Inferior parietal cortex (tissue), 1 donor: ENCODE results near the gene FSD2.
"Not testable (repeated sequence)": the region's sequence is repeated elsewhere in the genome, so short reads cannot be mapped to it uniquely, and the experiment has no call there.

Source experiments
- DNase-seq: peaks from one replicate; pipeline ENCODE4 v3.0.0-alpha.2; 2016; ENCODE audit errors: extremely low spot score

The FSD2 gene

GRCh38 chr15:82830427-82831173 is 24.7 kb upstream of the FSD2 start:
- no peak for DNase-seq

DNA sequence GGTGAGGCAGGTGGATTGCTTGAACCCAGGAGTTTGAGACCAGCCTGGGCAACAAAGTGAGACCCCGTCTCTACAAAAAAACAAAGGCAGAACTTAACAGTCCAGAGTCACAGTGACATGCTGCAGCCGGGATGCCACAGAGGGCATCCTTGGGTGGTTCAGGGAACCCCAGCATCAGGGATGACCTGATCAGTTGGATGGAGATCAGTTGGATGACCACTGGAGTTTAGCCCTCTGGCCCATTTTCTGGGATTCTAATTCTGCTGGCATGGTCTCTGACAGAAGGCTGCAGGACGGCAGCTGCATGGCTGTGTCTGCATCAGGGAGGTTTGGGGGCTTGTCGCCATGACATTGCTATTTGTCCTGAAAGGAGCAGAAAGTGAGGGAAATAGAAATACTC is 23.4 kb upstream of the FSD2 start:
- no peak for DNase-seq

DNA sequence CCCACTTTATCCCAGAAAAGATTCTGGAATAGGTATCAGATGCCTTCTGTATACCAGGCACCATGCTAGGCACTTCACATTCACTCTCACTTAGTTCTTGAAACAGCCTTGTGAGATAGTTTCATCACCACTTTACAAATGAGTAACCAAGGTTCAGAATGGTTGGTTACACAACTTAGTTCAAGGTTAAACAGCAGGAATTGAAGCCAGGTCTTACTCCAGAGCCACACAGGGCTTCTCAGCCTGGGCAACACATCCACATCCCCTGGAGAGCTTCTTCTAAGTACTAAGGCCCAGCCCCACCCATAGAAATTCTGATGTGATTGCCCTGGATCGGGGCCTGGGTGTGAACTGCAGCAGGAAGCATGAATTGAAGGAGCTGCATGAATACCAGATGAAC is 22.2 kb upstream of the FSD2 start:
- no peak for DNase-seq

- DNase-seq, result no peak
These were observed 17.2 kb upstream of the FSD2 start for GRCh38 chr15:82823049-82823448.

GRCh38 chr15:82821851-82822250 is 16.0 kb upstream of the FSD2 start:
- not testable (repeated sequence) for DNase-seq

DNA sequence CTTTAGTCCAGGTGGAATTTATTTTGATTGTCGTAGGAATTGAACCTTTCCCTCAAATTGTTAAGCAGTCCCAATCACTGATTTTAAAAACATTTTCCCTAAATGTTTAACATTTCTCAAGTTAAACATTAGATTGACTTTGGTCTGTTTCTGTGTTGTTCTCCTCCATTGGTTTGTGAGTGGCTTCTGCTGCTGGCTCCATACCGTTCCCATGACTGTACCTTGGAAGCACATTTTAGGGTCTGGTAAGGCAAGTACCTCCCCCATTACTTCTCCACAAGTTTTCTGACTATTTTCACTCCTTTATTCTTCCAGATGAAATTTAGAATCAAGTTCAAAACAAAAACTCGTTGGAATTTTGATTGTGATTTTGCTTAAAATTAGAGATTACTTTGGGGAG is 15.5 kb upstream of the FSD2 start:
- DNase-seq, result not testable (repeated sequence)

DNA sequence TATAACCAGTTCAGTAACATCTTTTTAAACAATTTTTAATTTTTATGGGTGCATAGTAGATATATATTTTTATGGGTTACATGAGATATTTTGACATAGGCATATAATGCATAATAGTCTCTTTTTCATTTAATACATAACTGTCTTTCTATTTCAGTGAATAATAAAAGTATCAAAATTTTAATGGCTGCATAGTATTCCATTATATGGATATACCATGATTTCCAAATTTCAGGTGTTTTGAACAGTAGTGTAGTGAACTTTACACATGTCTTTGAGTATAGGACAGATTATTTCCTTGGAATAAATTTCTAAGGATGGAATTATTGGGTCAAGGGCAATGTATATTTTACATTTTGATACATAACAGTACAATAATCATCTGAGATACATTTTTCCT is 14.3 kb upstream of the FSD2 start:
- no peak for DNase-seq

GRCh38 chr15:82812994-82813393 is 7.1 kb upstream of the FSD2 start:
- DNase-seq, result no peak

DNA sequence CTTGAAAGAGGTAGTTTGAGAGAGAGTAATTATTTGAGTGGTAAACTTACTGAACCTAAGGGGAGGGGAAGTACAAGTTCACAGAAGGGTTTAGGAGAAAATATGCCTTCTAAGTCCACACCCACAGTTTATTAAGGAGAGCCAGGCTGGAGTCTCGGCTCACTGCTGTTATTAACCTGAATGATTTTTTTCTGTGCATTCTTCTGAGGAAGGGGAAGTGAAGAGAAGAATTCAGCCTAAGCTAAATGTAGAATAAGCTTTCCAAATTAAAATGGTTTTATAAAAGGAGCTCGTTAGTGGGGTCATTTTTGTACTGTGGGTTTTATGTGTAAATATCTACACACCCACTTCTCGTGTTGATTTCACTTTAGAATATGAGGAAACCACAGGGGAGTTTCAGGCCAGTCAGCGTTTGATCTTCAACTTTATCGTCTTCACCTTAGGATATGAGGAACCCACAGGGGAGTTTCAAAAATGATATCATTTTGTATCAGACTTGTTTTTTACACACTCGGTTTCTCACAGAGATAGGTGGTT is 5.1 kb upstream of the FSD2 start:
- DNase-seq, result no peak

GRCh38 chr15:82810061-82810889 is 4.4 kb upstream of the FSD2 start:
- DNase-seq, result peak; percentile 29

DNA sequence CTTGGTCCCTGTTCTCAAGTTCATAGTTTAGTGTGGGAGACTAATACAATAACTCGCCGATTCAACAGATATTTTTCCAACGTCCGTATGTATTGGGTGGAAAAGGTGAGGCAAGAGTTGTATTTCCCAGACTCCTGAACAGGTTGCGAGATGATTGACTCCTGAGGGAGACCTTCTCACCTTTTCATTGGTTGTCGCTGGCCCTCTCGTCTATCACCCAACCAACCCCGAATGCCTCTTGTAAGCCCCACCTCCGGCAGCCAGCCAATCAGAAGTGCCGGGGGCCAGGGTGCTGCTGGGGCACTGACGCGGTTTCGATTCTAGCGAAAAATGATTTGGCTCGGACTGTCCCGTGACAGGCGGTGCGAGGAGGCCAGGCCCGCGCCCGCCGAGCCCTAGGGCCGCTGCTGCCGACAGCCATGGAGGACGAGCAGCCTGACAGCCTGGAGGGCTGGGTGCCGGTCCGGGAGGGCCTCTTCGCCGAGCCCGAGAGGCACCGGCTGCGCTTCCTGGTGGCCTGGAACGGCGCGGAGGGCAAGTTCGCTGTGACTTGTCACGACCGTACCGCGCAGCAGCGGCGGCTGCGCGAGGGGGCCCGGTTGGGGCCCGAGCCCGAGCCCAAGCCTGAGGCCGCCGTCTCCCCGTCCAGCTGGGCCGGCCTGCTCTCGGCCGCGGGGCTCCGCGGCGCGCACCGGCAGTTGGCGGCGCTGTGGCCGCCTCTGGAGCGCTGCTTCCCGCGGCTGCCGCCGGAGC is 3.6 kb upstream of the FSD2 start, which contains the start of gene WHAMM:
TSS of gene WHAMM (plus strand) at position 321 of the 753 bp plus-strand sequence. CDS start at position 420, 99 bp downstream.
- peak; percentile 99 for DNase-seq

- no peak for DNase-seq
These were observed 2.8 kb upstream of the FSD2 start for GRCh38 chr15:82808634-82809041.

DNA sequence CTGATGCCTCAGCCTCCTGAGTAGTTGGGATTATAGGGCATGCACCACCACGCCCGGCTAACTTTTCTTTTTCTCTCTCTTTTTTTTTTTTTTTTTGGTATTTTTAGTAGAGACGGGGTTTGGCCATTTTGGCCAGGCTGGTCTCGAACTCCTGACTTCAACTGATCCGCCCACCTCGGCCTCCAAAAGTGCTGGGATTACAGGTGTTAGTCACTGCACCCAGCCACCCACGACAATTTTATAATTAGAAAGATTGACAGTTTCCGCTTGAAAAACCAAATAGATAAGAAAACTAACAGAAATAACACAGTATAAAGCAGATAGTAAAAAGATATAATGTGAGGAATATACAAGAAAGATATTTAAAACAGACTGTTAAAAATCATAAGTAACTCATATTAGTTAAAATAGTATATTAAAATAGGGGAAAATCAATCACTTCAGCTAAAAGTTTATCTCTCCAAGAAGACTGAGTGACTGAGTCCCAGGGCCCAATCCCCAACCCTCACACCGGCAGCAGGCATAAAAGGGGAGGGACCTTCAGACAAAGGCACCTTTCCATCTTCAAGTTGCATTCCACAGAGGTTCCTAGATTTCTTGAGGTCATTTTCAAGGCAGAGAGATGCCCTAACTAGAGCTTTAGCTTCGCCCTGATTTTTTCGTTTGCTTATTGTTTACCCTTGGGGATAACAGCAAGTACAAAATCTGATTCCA is 2.2 kb upstream of the FSD2 start:
- DNase-seq, result no peak

DNA sequence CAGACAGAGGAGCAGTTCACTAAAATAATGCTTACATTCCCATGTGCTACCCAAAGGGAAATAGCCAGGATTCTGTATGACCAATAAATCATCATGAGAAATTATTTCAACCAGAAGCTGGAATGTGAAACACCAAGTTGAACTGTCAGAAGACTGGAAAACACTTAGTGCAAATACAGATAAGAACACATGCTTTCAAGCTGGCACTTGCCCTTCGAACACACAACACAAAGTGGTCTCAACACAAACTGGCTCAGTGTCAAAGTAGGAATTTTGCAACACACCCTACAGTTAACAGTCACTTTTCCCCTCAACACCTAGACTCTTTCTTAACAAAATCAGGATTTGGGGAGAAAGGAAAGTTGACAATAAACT is 1.3 kb downstream of the FSD2 start:
- no peak for DNase-seq

- DNase-seq, result no peak
These were observed 1.9 kb downstream of the FSD2 start for GRCh38 chr15:82803793-82804574.

DNA sequence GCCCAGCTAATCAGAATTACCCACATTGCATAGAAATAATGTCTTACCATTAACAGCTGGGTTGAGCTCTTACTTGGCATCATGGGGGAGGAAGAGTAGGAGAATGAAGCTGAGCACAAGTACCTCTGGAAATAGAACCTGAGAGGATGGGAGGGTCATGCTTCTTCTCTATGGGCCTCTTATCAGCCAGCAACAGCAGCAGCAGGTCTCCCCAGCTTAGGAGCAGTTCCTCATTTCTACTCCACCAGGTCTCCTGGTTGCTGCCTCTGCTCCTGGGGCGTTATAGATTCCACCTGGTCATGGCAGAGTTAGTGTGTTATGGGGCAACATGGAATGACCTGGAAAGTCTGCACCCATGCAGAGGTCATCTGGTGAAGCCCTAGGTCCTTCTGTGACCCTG is 3.4 kb downstream of the FSD2 start:
- peak; percentile 11 for DNase-seq

DNA sequence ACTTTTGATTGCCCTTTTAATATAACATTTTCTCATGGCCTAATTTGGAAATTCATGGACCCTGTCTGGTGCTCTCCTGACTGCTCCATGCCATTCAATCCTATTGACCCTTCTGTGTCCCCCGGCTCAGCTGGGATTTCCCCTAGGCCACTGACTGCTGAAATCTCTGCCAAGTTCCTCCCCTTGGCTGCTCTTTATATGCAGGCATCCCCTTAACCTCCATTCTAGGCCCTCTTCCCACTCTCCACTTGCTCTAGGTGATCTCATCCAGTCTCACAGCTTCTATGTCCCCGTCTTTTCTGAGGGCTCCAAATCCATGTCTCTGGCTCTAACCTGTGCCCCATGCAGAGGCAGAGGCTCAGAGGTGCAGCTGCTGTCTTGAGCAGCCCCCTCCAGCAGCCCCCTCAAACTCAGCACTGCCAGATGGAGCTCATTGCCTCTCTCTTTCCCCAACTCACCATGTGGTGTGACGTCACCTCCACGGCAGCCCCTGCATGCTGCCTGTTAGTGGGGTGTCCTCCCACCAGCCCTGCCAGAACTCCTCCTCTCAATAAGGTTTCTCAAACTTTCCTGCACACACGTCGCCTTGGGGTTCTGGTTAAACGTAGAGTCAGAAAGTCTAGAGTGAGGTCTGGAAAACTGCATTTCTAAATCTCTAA is 6.6 kb downstream of the FSD2 start:
- DNase-seq, result no peak

DNA sequence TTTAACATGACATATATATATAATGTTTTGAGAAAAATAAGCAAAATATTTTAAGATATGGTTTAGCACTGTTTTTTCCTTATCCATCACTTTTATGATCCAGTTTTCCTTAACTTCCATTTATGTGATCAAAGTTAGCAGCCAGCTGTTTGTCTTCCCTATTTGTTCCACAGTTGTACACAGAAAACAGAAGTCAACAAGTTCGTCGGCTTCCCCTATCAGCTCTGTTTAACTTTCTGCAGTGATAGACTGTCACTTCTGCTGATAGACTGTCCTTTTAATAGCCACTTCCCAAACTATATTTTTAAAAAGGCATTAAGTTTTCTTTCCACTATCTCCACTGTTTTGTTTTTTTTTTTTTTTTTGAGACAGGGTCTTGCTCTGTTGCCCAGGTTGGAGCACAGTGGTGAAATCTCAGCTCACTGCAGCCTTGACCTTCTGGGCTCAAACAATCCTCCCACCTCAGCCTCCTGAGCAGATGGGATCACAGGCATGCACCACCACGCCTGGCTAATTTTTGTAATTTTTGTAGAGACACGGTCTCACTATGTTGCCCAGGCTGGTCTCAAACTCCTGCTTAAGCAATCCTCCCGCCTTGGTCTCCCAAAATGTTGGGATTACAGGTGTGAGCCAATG is 7.2 kb downstream of the FSD2 start:
- no peak for DNase-seq

DNA sequence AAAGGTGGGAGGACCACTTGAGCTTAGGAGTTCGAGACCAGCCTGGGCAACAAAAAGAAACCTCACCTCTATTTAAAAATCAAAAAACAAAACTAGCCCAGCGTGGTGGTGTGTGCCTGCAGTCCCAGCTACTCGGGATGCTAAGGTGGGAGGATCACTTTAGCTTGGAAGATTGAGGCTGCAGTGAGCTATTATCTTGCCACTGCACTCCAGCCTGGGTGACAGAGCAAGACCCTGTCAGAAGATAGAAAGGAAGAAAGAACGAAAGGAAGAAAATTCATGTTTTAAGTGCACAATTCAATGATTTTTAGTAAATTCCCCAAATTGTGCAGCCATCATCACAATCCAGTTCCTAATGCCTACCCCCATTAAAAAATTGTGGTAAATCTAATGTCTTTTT is 7.8 kb downstream of the FSD2 start:
- DNase-seq, result no peak

DNA sequence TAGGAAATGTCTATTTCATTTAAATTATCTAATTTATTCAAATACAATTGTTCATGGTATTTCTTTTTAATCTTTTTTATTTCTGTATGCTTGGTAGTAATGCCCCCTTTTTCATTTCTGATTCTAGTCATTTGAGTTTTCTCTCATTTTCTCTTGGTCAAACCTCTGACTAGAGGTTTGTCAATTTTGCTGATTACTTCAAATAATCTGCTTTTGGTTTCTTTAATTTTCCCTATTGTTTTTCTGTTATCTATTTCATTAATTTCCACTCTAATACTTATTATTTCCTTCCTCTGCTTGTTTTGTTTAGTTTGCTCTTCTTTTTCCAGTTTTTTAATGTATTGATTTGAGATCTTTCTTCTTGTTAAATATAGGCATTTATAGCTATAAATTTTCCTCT is 12.1 kb downstream of the FSD2 start:
- DNase-seq, result no peak
